Fibroblast of lung (primary cell): ENCODE measurements around the gene BTBD1. TPM values are rescaled to one million over a fixed set of nuclear protein-coding genes. Genes with fewer than 3 reads are reported as not detected.
A peak's percentile ranks its signal among the peaks of the same experiment; 100 is the strongest.

Experiments used
- DNase-seq, 2 donors: peaks; one replicate each; pipeline versions ENCODE4 v3.0.0 to v3.0.0-alpha.2; 2010; ENCODE audit warnings: low read depth in 2 of 2
- H2AFZ ChIP-seq: 2 replicates; pipeline ENCODE4 v1.5.1; 2012; ENCODE audit warnings: low read length, control low read depth, inconsistent platforms
- H3K27ac ChIP-seq: 2 replicates; pipeline ENCODE4 v1.5.1; 2011; ENCODE audit warnings: low read length, control low read depth; ENCODE audit not compliant: insufficient read depth
- H3K27me3 ChIP-seq: 2 replicates; pipeline ENCODE4 v1.5.1; 2011; ENCODE audit warnings: mild to moderate bottlenecking, low read length; ENCODE audit not compliant: control insufficient read depth, insufficient read depth
- H3K36me3 ChIP-seq: 2 replicates; pipeline ENCODE4 v1.5.1; 2011; ENCODE audit warnings: low read length; ENCODE audit not compliant: control insufficient read depth, insufficient read depth
- H3K4me1 ChIP-seq: 2 replicates; pipeline ENCODE4 v1.5.1; 2011; ENCODE audit warnings: low read length; ENCODE audit not compliant: control insufficient read depth, insufficient read depth; ENCODE audit errors: extremely low read depth
- H3K4me2 ChIP-seq: 2 replicates; pipeline ENCODE4 v1.5.1; 2011; ENCODE audit warnings: low read length, control low read depth; ENCODE audit not compliant: insufficient read depth; ENCODE audit errors: extremely low read depth
- H3K4me3 ChIP-seq, 4 experiments: fragments of 200-600 bp in 1 of 4; sonication (generic) in 1 of 4; replicated peaks in 1 of 4; 2 replicates each; pipeline ENCODE4 v1.5.1; 2011 to 2016; ENCODE audit warnings: low read length in 4 of 4, low read depth in 3 of 4, mild to moderate bottlenecking in 3 of 4, control low read depth in 2 of 4, inconsistent platforms in 1 of 4, mixed read lengths in 1 of 4; ENCODE audit not compliant: insufficient read depth in 1 of 4; ENCODE audit errors: control extremely low read depth in 1 of 4
- H3K79me2 ChIP-seq: 2 replicates; pipeline ENCODE4 v1.5.1; 2012; ENCODE audit warnings: mild to moderate bottlenecking, low read length, inconsistent platforms; ENCODE audit not compliant: control insufficient read depth, insufficient read depth
- H3K9ac ChIP-seq: 2 replicates; pipeline ENCODE4 v1.5.1; 2011; ENCODE audit warnings: mild to moderate bottlenecking, low read length, control low read depth; ENCODE audit not compliant: insufficient read depth
- H3K9me3 ChIP-seq: 2 replicates; pipeline ENCODE4 v1.5.1; 2012; ENCODE audit warnings: low read depth, low read length; ENCODE audit not compliant: control insufficient read depth, insufficient read depth
- H4K20me1 ChIP-seq: 2 replicates; pipeline ENCODE4 v1.5.1; 2011; ENCODE audit warnings: low read length; ENCODE audit not compliant: control insufficient read depth, insufficient read depth; ENCODE audit errors: extremely low read depth
- EZH2 ChIP-seq: IDR thresholded peaks from 2 replicates; pipeline ENCODE4 v1.5.1; 2012; ENCODE audit warnings: low read length, control low read depth, mild to moderate bottlenecking; ENCODE audit errors: missing control alignments
- polyA plus RNA-seq, 2 donors: library from polyadenylated mRNA; depleted of rRNA in 1 of 2; stranded (reverse) in 1 of 2; unstranded in 1 of 2; fragments of >200 nt; gene quantifications; 2 replicates each; pipeline ENCODE4 v1.2.1, GENCODE V29; 2011 to 2012; ENCODE audit warnings: missing spikeins in 1 of 2
- total RNA-seq: library from RNA; depleted of rRNA; stranded (reverse); fragments of >200 nt; gene quantifications from 2 replicates; pipeline ENCODE4 v1.2.1, GENCODE V29; 2014
- TF ChIP-seq, protein P1 (sequence below), 2 donors: IDR thresholded peaks in 1 of 2; conservative IDR thresholded peaks in 1 of 2; 1 replicate in 1 of 2; 2 replicates in 1 of 2; pipeline ENCODE4 v1.5.1; 2011 to 2012; ENCODE audit warnings: low read length in 2 of 2, control low read depth in 1 of 2, inconsistent platforms in 1 of 2, low read depth in 1 of 2, mild to moderate bottlenecking in 1 of 2

BTBD1 gene
- total and polyA plus RNA-seq, 2 donors (not counting 1 experiment from before 2014, with no cell fraction given), result 84.0 to 105 TPM

DNA sequence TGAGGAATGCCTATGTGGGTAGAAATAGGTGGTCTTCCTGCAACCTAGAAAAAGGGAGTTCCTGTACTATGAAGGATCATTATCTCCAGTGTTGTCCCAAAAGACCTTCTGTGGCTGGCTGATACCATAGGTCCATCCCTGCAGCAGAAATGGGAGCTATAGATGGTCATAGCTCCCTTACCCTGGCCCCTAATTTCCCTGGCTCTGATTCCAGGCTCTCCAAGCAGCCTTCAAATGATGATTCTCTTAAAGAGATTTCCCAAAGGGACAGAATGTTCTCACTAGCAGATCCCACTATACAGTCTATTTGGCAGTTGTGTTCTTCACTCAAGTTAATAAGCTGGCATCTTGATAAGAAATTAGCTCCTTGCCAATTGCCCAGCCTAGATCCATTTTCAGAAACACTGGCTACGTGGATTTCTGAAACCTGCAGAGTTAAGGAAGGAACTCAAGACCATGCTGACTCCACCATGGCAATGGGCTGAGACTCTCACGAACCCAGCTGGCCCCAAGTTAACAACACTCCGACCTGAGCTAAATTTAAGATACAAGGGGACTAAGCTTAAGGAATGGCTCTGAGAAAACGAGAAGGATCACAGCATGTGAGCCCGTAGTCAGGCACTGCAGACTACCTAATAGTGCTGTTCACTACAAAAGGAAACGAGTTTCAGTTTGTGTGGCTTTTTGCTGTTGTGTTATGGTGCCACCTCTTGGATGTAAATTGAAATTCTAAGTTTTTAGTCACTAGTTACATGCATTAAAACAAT is 67.0 kb downstream of the BTBD1 start:
- Histone ChIP-seq H3K9ac (peak overlapping the region; percentile 27), H3K4me3 (peak overlapping the region; percentile 40 to 67 (median 42)), H3K27ac (no peak overlapping the region), H4K20me1 (no peaks in the 10 kb centered on the region), H3K9me3 (no peaks in the 10 kb centered on the region), H3K4me1 (no peaks in the 10 kb centered on the region), H3K27me3 (no peaks in the 10 kb centered on the region), H3K79me2 (no peaks in the 10 kb centered on the region), H3K36me3 (no peaks in the 10 kb centered on the region), H2AFZ (peak overlapping the region; percentile 84), H3K4me2 (peak overlapping the region; percentile 86)
- DNase-seq, result peak; percentile 60 to 75
- TF ChIP-seq, protein P1, sequence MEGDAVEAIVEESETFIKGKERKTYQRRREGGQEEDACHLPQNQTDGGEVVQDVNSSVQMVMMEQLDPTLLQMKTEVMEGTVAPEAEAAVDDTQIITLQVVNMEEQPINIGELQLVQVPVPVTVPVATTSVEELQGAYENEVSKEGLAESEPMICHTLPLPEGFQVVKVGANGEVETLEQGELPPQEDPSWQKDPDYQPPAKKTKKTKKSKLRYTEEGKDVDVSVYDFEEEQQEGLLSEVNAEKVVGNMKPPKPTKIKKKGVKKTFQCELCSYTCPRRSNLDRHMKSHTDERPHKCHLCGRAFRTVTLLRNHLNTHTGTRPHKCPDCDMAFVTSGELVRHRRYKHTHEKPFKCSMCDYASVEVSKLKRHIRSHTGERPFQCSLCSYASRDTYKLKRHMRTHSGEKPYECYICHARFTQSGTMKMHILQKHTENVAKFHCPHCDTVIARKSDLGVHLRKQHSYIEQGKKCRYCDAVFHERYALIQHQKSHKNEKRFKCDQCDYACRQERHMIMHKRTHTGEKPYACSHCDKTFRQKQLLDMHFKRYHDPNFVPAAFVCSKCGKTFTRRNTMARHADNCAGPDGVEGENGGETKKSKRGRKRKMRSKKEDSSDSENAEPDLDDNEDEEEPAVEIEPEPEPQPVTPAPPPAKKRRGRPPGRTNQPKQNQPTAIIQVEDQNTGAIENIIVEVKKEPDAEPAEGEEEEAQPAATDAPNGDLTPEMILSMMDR (conservative IDR thresholded peaks at IDR 0.05 in 1 of 2, IDR thresholded peaks at IDR 0.05 in 1 of 2; ENCODE audit: low read depth in 1 of 2, low read length in 2 of 2), result peak; percentile 46 to 57
- no peak for TF ChIP-seq EZH2

DNA sequence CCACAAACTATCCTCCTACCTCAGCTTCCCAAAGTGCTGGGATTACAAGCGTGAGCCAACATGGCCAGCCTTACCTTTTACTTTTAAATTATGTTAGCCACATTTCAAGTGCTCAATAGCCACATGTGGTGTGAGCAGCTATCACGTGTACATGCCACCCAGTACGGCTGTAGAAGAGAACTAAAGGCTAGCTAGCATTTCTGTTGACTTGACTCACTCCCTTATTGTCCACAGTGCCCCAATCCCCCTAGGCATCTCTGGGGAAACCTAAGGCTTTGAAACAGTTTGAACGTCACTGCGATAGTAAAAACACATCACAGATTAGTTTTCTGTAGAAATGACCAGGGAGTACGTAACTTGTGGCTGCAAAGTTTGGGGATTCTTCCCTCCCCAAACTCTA is 67.6 kb downstream of the BTBD1 start:
- Histone ChIP-seq H3K4me3 (no peak overlapping the region), H3K4me1 (no peaks in the 10 kb centered on the region), H3K4me2 (no peak overlapping the region), H3K79me2 (no peaks in the 10 kb centered on the region), H3K9me3 (no peaks in the 10 kb centered on the region), H4K20me1 (no peaks in the 10 kb centered on the region), H3K27ac (no peak overlapping the region), H3K9ac (no peak overlapping the region), H3K27me3 (no peaks in the 10 kb centered on the region), H3K36me3 (no peaks in the 10 kb centered on the region), H2AFZ (no peak overlapping the region)
- no peak for TF ChIP-seq EZH2
- TF ChIP-seq, protein P1 (conservative IDR thresholded peaks at IDR 0.05 in 1 of 2, IDR thresholded peaks at IDR 0.05 in 1 of 2; ENCODE audit: low read depth in 1 of 2, low read length in 2 of 2), result no peak
- DNase-seq, result no peak

DNA sequence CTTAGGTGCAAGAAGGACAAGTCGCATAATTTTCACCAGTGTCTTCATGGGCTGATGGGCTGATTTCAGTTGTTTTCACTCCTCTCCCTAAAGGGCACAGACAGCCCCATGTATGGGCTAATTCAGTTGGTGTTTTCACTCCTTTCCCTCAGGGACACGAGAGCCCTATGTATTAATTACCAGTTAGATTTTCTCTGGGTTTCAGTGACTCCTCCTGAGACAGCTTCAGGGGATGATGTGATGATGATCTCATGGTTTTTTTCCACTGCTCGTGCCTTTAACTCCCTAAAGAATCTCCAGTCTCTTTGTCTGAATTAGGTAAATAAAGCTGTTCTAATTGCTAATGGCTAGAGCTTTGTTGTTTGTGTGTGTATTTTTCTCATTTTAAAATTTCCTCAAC is 71.1 kb downstream of the BTBD1 start:
- no peak for DNase-seq
- H3K4me1 ChIP-seq, result no peaks in the 10 kb centered on the region
- no peak overlapping the region for H3K4me2 ChIP-seq
- H3K4me3 ChIP-seq, result no peak overlapping the region
- TF ChIP-seq EZH2, result no peak
- TF ChIP-seq, protein P1 (conservative IDR thresholded peaks at IDR 0.05 in 1 of 2, IDR thresholded peaks at IDR 0.05 in 1 of 2; ENCODE audit: low read depth in 1 of 2, low read length in 2 of 2), result no peak
- H3K27ac ChIP-seq, result no peak overlapping the region
- no peaks in the 10 kb centered on the region for H4K20me1 ChIP-seq
- H3K9ac ChIP-seq, result no peak overlapping the region
- H3K36me3 ChIP-seq, result no peaks in the 10 kb centered on the region
- H3K9me3 ChIP-seq, result no peaks in the 10 kb centered on the region
- no peaks in the 10 kb centered on the region for H3K79me2 ChIP-seq
- H2AFZ ChIP-seq, result no peak overlapping the region
- H3K27me3 ChIP-seq, result no peaks in the 10 kb centered on the region
